HepG2 (cell line): Measurements from ENCODE around the gene MPC1. TPM values are rescaled to one million over a fixed set of nuclear protein-coding genes. Genes with fewer than 3 reads are reported as not detected.

Experiments
- ATAC-seq: fragments of 200-7000 bp; cut with Tn5 transposase; 3 replicates; pipeline ENCODE4 v1.9.1; 2020; ENCODE audit warnings: mild to moderate bottlenecking, moderate library complexity
- BruUV-seq: library from RNA; stranded (reverse); fragments of 400-500 nt; replicated peaks from 2 replicates; lab custom pipeline; 2021; lab: Mats Ljungman, UMichigan
- CTCF ChIA-PET: fragments of 300-600 bp; formaldehyde crosslinking; extraction: SDS; loops from one replicate; lab custom pipeline; 2021; ENCODE audit warnings: low total read pairs, inconsistent platforms, low intra/inter-chr PET ratio; lab: Yijun Ruan, JAX
- POLR2A ChIA-PET: fragments of 350-600 bp; sonication (Branson Sonifier 250); formaldehyde crosslinking; loops from one replicate; lab custom pipeline; 2020; ENCODE audit warnings: antibody characterized with exemption, inconsistent platforms; lab: Yijun Ruan, JAX
- DNase-seq: peaks from one replicate; pipeline ENCODE4 v3.0.0-alpha.2; 2015; ENCODE audit warnings: low spot score
- FAIRE-seq: peaks from 3 replicates; lab custom pipeline; 2011; peaks lifted over from hg19 to GRCh38; lab: Jason Lieb, UNC
- H2AFZ ChIP-seq: one replicate; pipeline ENCODE4 v1.6.1; 2011; ENCODE audit warnings: low read length, inconsistent platforms
- H3K27ac ChIP-seq: fragments of 300-600 bp; 3 replicates; pipeline ENCODE4 v1.8.0; 2011; ENCODE audit warnings: mixed run types, mild to moderate bottlenecking, mixed read lengths, low read length, inconsistent platforms; ENCODE audit not compliant: insufficient read depth; ENCODE audit errors: extremely low read length
- H3K27me3 ChIP-seq, 2 experiments: fragments of 200-600 bp in 1 of 2; 2 replicates in 1 of 2; 3 replicates in 1 of 2; pipeline versions ENCODE4 v1.6.0 to v1.8.0; 2011; ENCODE audit warnings: low read length in 2 of 2, mild to moderate bottlenecking in 2 of 2, moderate library complexity in 2 of 2, inconsistent platforms in 1 of 2; ENCODE audit not compliant: insufficient read depth in 2 of 2, control insufficient read depth in 1 of 2
- H3K36me3 ChIP-seq, 2 experiments: fragments of 200-600 bp in 1 of 2; replicated peaks in 1 of 2; 2 replicates in 1 of 2; 3 replicates in 1 of 2; pipeline versions ENCODE4 v1.5.1 to v1.8.0; 2011; ENCODE audit warnings: low read length in 2 of 2, inconsistent platforms in 1 of 2; ENCODE audit not compliant: insufficient read depth in 2 of 2, control insufficient read depth in 1 of 2
- H3K4me1 ChIP-seq: 2 replicates; pipeline ENCODE4 v1.5.1; 2012; ENCODE audit warnings: low read length, inconsistent platforms; ENCODE audit not compliant: insufficient read depth
- H3K4me2 ChIP-seq: 2 replicates; pipeline ENCODE4 v1.6.0; 2011; ENCODE audit warnings: low read depth, low read length, inconsistent platforms
- H3K4me3 ChIP-seq, 3 experiments: fragments of 200-600 bp in 1 of 3; sonication (generic), shearing (Covaris generic) in 1 of 3; replicated peaks in 1 of 3; 2 replicates each; pipeline ENCODE4 v1.5.1; 2011 to 2016; ENCODE audit warnings: low read length in 3 of 3, inconsistent platforms in 2 of 3, low read depth in 2 of 3, mild to moderate bottlenecking in 2 of 3, control low read depth in 1 of 3, mixed read lengths in 1 of 3; ENCODE audit not compliant: insufficient read depth in 1 of 3
- H3K79me2 ChIP-seq: one replicate; pipeline ENCODE4 v1.6.1; 2011; ENCODE audit warnings: low read length, inconsistent platforms; ENCODE audit not compliant: insufficient read depth
- H3K9ac ChIP-seq: 2 replicates; pipeline ENCODE4 v1.6.0; 2011; ENCODE audit warnings: mild to moderate bottlenecking, low read depth, low read length, inconsistent platforms; ENCODE audit not compliant: insufficient read depth
- H3K9me3 ChIP-seq: 2 replicates; pipeline ENCODE4 v1.5.1; 2012; ENCODE audit warnings: mild to moderate bottlenecking, low read length
- H4K20me1 ChIP-seq: 2 replicates; pipeline ENCODE4 v1.6.0; 2011; ENCODE audit warnings: inconsistent platforms, mild to moderate bottlenecking, low read length, moderate library complexity; ENCODE audit not compliant: insufficient read depth
- U2AF2 ChIP-seq: fragments of 200-400 bp; formaldehyde crosslinking; IDR thresholded peaks from 2 replicates; pipeline ENCODE4 v1.6.1; 2017; ENCODE audit warnings: low read depth, mild to moderate bottlenecking, low read length
- ZNF549 ChIP-seq: sonication (generic); formaldehyde crosslinking; IDR thresholded peaks from 2 replicates; pipeline ENCODE4 v1.5.0; 2020; ENCODE audit warnings: missing genetic modification reagents
- WGBS: methylation state at CpG from one replicate; pipeline ENCODE4 v1.1.6; 2017; ENCODE audit warnings: low lambda C conversion rate; 5-methylcytosine and 5-hydroxymethylcytosine counted together
- in situ Hi-C: cut with HindIII; loops from 2 replicates; pipeline ENCODE4 v1.10.0; 2017; ENCODE audit warnings: low pct_unique_long_range_greater_than_20kb; ENCODE audit not compliant: extremely low pct_ligation_motif_present
- intact Hi-C: fragments of 100-400 bp; cut with micrococcal nuclease; formaldehyde crosslinking; loops from one replicate; pipeline ENCODE4 v1.10.0; 2022; ENCODE audit not compliant: unreplicated experiment
- polyA plus RNA-seq, 8 experiments: library from polyadenylated mRNA; depleted of rRNA in 3 of 8; stranded (reverse) in 7 of 8; unstranded in 1 of 8; fragments of >200 nt; fragmentation: Illumina TruSeq in 4 of 8; extraction: Trizol in 4 of 8; gene quantifications; 2 replicates each; pipeline versions ENCODE4 v1.2.1 to v1.2.3, GENCODE V29; 2011 to 2016; ENCODE audit warnings: low read depth in 4 of 8, missing spikeins in 1 of 8, mixed read lengths in 1 of 8; ENCODE audit not compliant: insufficient read depth in 1 of 8
- total RNA-seq, 5 experiments: library from RNA; depleted of rRNA; stranded (reverse); fragments of >200 nt; fragmentation: Illumina TruSeq; extraction: Trizol; gene quantifications; 2 replicates each; pipeline ENCODE4 v1.2.3, GENCODE V29; 2016; ENCODE audit warnings: low read depth in 1 of 5
- TF ChIP-seq, protein P1 (sequence below): sonication (generic); formaldehyde crosslinking; IDR thresholded peaks from 2 replicates; pipeline ENCODE4 v1.5.0; 2020; ENCODE audit warnings: missing genetic modification reagents, mild to moderate bottlenecking, borderline replicate concordance
- TF ChIP-seq, protein P2 (sequence below): sonication (generic); formaldehyde crosslinking; conservative IDR thresholded peaks from 2 replicates; pipeline ENCODE4 v1.8.0; 2022; ENCODE audit warnings: low read depth, missing genetic modification reagents

MPC1 gene
- total and polyA plus RNA-seq, 2 of the 13 experiments (the other 11 are each of a cell fraction or from before 2014, with no cell fraction given), result 189 to 214 TPM

DNA sequence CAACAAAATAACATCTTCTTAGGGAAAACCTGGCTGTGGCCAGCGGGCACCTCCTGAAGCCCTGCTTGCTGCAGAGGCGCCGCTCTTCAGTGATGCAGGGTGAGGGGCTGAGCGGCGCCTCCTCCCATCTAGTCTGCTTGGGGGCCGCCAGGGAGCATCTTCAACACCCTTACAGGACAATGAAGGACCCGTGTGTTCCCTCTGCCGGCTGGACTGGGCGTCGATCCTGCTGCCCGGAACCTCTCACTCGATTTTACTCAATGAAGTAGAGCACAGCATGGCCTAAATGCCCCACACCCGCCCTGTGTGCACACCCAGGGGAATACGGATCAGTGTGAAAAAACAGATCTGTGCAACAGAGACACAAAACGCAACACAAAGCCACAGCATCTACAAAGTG is 28.5 kb upstream of the MPC1 start (continued):
- TF ChIP-seq ZNF549 (CRISPR knock-in tag), result no peak
- TF ChIP-seq, protein P1, sequence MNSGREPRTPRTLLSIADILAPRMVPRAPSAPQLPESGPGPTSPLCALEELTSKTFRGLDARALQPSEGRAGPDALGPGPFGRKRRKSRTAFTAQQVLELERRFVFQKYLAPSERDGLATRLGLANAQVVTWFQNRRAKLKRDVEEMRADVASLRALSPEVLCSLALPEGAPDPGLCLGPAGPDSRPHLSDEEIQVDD (CRISPR knock-in tag), result no peak

DNA sequence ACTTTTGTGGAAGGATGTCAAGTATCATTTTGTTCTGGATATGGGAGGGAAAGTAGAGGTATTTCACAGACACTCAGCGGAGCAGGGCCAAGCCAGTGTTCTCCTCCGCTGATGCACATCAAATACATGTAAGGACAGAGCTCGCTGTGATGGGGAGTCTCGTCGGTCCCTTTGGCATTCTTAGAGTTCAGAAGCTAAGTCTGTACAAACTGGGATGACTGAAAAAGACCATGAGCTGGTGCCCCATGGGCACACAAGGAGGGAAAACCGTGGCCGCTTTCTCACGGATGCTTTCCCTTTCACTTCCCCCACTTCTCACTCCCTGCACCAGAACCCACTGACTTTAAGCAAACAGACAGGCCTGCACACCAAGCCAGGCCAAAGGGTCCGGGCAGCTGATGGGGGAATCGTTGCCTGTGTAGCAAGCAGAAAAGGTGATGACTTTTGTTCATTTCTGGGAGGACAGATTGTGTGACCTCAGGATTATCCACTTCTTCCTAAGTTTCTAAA is 27.7 kb upstream of the MPC1 start:
- POLR2A ChIA-PET, result no interaction called here
- in situ Hi-C loops, result no loop called here
- Histone ChIP-seq H3K36me3 (no peaks in the 10 kb centered on the region), H3K27me3 (peaks cover 9 to 51% of the 10 kb centered on the region in 2 experiments), H3K4me2 (no peak overlapping the region), H3K4me1 (peaks cover 27% of the 10 kb centered on the region), H3K4me3 (no peak overlapping the region), H2AFZ (no peak overlapping the region), H3K27ac (no peak overlapping the region), H3K9me3 (no peaks in the 10 kb centered on the region), H3K9ac (no peak overlapping the region), H4K20me1 (no peaks in the 10 kb centered on the region), H3K79me2 (no peaks in the 10 kb centered on the region)
- intact Hi-C loops, result no loop called here
- TF ChIP-seq U2AF2, result no peak
- TF ChIP-seq, protein P1 (CRISPR knock-in tag), result no peak
- TF ChIP-seq, protein P2, sequence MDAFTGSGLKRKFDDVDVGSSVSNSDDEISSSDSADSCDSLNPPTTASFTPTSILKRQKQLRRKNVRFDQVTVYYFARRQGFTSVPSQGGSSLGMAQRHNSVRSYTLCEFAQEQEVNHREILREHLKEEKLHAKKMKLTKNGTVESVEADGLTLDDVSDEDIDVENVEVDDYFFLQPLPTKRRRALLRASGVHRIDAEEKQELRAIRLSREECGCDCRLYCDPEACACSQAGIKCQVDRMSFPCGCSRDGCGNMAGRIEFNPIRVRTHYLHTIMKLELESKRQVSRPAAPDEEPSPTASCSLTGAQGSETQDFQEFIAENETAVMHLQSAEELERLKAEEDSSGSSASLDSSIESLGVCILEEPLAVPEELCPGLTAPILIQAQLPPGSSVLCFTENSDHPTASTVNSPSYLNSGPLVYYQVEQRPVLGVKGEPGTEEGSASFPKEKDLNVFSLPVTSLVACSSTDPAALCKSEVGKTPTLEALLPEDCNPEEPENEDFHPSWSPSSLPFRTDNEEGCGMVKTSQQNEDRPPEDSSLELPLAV, result no peak
- ATAC-seq (no peak), DNase-seq (no peak), FAIRE-seq (no peak)
- 30% methylated on average over 10 of the region's 10 CpGs for WGBS
- CTCF ChIA-PET, result no interaction called here
- no TSS peak for BruUV-seq
